Spleen (tissue), 7 donors: ENCODE data around the gene CEP63.

Experiments used
- CTCF ChIP-seq, 11 experiments: fragments of 200-600 bp in 7 of 11; fragments of 450-650 bp in 4 of 11; sonication (generic) in 4 of 11; IDR thresholded peaks in 8 of 11; conservative IDR thresholded peaks in 3 of 11; 1 replicate in 7 of 11; 2 replicates in 4 of 11; pipeline versions ENCODE4 v1.4.0 to v1.8.0; 2016 to 2021; ENCODE audit warnings: antibody characterized with exemption in 11 of 11, inconsistent platforms in 4 of 11, mild to moderate bottlenecking in 1 of 11
- POLR2A ChIP-seq, 3 donors: fragments of 450-650 bp; IDR thresholded peaks; one replicate each; pipeline ENCODE4 v1.5.1; 2017; ENCODE audit warnings: antibody characterized with exemption in 3 of 3, mild to moderate bottlenecking in 1 of 3
- donor health status: DM: no; HTN: no; CAD: no; lungs with moderate emphysema.
- donor health status: DM: no; HTN: no; CAD: no.
- donor health status: DM: no; HTN: no; CAD: no.

- no peak for TF ChIP-seq CTCF (IDR thresholded peaks at IDR 0.05 in 8 of 11, conservative IDR thresholded peaks at IDR 0.05 in 3 of 11)
- TF ChIP-seq POLR2A (IDR thresholded peaks at IDR 0.05): no peak
Observed at GRCh38 chr3:134609821-134610431, 124.1 kb downstream of the CEP63 start.
